ENCODE data around the gene ATXN2.
"Not testable (repeated sequence)": the region's sequence is repeated elsewhere in the genome, so short reads cannot be mapped to it uniquely, and the experiment has no call there.

Gene ATXN2

GRCh38 chr12:111598637-111599452 lies at the start of gene ATXN2:
Gene ATXN2, minus strand, starts transcription at chr12:111599315. Its CDS starts 281 bp downstream, at chr12:111599034.
- peak; percentile 96 for DNase-seq (ENCODE audit: low spot score)

- DNase-seq (ENCODE audit: low spot score) = no peak
These were observed 46.3 kb upstream of the ATXN2 start for GRCh38 chr12:111645433-111645832.

- no peak for DNase-seq (ENCODE audit: low spot score)
These were observed 44.3 kb upstream of the ATXN2 start for GRCh38 chr12:111643427-111643826.

- no peak for DNase-seq (ENCODE audit: low spot score)
These were observed 43.7 kb upstream of the ATXN2 start for GRCh38 chr12:111642681-111643426.

- no peak for DNase-seq (ENCODE audit: low spot score)
These were observed 41.4 kb upstream of the ATXN2 start for GRCh38 chr12:111640506-111640905.

GRCh38 chr12:111638556-111638955 lies 39.4 kb upstream of the ATXN2 start:
- DNase-seq (ENCODE audit: low spot score) = no peak

- DNase-seq (ENCODE audit: low spot score) = peak; percentile 90
These were observed 37.3 kb upstream of the ATXN2 start for GRCh38 chr12:111636209-111636945.

- DNase-seq (ENCODE audit: low spot score) = no peak
These were observed 36.4 kb upstream of the ATXN2 start for GRCh38 chr12:111635524-111635923.

GRCh38 chr12:111628505-111629260 lies 29.6 kb upstream of the ATXN2 start:
- DNase-seq (ENCODE audit: low spot score) = no peak

GRCh38 chr12:111626230-111626629 lies 27.1 kb upstream of the ATXN2 start:
- no peak for DNase-seq (ENCODE audit: low spot score)

- DNase-seq (ENCODE audit: low spot score) = no peak
These were observed 25.4 kb upstream of the ATXN2 start for GRCh38 chr12:111624540-111624939.

- not testable (repeated sequence) for DNase-seq (ENCODE audit: low spot score)
These were observed 18.7 kb upstream of the ATXN2 start for GRCh38 chr12:111617841-111618240.

- DNase-seq (ENCODE audit: low spot score) = no peak
These were observed 17.1 kb upstream of the ATXN2 start for GRCh38 chr12:111616177-111616623.

GRCh38 chr12:111607239-111607638 lies 8.1 kb upstream of the ATXN2 start:
- DNase-seq (ENCODE audit: low spot score) = no peak

GRCh38 chr12:111606767-111607230 lies 7.7 kb upstream of the ATXN2 start:
- no peak for DNase-seq (ENCODE audit: low spot score)

- no peak for DNase-seq (ENCODE audit: low spot score)
These were observed 7.0 kb upstream of the ATXN2 start for GRCh38 chr12:111605911-111606766.

GRCh38 chr12:111602857-111603256 lies 3.7 kb upstream of the ATXN2 start:
- DNase-seq (ENCODE audit: low spot score) = not testable (repeated sequence)

- no peak for DNase-seq (ENCODE audit: low spot score)
These were observed 3.2 kb upstream of the ATXN2 start for GRCh38 chr12:111602348-111602747.

GRCh38 chr12:111600986-111601385 lies 1.9 kb upstream of the ATXN2 start:
- not testable (repeated sequence) for DNase-seq (ENCODE audit: low spot score)

GRCh38 chr12:111600205-111600642 lies 1.1 kb upstream of the ATXN2 start:
- DNase-seq (ENCODE audit: low spot score) = no peak
